KOPT-K1 (cell line): ENCODE measurements around the gene NBR1.
"Not testable (repeated sequence)": the region's sequence is repeated elsewhere in the genome, so short reads cannot be mapped to it uniquely, and the experiment has no call there.

ENCODE experiments used
- H3K27ac ChIP-seq: fragments of 200-600 bp; sonication (generic); 2 replicates; pipeline ENCODE4 v1.5.1; 2016; ENCODE audit warnings: antibody characterized with exemption, mild to moderate bottlenecking, low read depth, low read length; ENCODE audit not compliant: poor library complexity, severe bottlenecking
- H3K36me3 ChIP-seq: fragments of 200-600 bp; sonication (generic); 2 replicates; pipeline ENCODE4 v1.5.1; 2017; ENCODE audit warnings: antibody characterized with exemption, mild to moderate bottlenecking, low read length, moderate library complexity; ENCODE audit not compliant: insufficient read depth
- H3K9me3 ChIP-seq: fragments of 200-600 bp; sonication (generic); 2 replicates; pipeline ENCODE4 v1.5.1; 2017; ENCODE audit warnings: antibody characterized with exemption, low read length, mild to moderate bottlenecking; ENCODE audit not compliant: insufficient read depth, poor library complexity, severe bottlenecking

NBR1 gene, protein sequence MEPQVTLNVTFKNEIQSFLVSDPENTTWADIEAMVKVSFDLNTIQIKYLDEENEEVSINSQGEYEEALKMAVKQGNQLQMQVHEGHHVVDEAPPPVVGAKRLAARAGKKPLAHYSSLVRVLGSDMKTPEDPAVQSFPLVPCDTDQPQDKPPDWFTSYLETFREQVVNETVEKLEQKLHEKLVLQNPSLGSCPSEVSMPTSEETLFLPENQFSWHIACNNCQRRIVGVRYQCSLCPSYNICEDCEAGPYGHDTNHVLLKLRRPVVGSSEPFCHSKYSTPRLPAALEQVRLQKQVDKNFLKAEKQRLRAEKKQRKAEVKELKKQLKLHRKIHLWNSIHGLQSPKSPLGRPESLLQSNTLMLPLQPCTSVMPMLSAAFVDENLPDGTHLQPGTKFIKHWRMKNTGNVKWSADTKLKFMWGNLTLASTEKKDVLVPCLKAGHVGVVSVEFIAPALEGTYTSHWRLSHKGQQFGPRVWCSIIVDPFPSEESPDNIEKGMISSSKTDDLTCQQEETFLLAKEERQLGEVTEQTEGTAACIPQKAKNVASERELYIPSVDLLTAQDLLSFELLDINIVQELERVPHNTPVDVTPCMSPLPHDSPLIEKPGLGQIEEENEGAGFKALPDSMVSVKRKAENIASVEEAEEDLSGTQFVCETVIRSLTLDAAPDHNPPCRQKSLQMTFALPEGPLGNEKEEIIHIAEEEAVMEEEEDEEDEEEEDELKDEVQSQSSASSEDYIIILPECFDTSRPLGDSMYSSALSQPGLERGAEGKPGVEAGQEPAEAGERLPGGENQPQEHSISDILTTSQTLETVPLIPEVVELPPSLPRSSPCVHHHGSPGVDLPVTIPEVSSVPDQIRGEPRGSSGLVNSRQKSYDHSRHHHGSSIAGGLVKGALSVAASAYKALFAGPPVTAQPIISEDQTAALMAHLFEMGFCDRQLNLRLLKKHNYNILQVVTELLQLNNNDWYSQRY

DNA sequence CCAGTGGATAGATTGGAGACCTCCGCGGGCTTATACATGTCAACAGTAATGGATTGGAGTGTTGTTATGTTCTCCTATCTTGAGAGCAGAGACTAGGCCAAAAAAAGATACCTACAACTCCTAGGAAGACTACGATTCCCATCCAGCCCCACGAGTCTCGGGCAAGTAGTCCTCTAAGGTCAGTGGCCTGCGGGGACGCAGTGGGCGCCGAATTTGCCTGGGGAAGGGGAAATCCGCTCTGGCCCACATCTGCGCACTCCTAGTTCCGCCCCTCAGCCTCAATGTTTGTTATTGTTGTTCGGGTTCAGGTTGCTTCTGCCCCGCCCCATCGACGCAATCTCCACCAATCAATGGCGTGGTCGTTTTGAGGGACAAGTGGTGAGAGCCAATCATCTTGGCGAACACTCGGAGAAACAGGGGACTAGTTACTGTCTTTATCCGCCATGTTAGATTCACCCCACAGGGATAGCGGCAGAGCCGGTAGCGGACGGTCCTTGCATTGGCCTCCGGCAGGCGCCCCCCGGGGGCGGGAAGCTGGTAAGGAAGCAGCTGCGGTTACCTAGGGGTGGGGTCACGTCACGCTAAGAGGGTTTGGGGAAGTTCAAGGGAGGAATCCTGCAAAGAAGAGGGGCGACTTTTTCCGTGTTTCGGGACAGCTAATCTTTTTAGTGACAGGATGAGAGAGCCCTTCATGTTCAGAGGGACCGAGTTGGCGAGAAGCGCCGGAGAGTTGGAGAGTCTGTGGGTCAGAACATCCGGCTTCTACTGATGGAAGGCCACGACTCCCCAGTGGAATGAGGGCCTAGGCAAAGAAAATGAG lies at the start of gene NBR1:
TSS of gene NBR1 (plus strand) at position 449 of the 820 bp plus-strand sequence. CDS start 4,586 bp downstream, outside the sequence.
- 0 out of 2 replicates have a peak, but pooled peaks cover 3% of the 10 kb centered on the region for H3K36me3 ChIP-seq
- H3K27ac ChIP-seq, result peak within 1 kb of the TSS; percentile 78

DNA sequence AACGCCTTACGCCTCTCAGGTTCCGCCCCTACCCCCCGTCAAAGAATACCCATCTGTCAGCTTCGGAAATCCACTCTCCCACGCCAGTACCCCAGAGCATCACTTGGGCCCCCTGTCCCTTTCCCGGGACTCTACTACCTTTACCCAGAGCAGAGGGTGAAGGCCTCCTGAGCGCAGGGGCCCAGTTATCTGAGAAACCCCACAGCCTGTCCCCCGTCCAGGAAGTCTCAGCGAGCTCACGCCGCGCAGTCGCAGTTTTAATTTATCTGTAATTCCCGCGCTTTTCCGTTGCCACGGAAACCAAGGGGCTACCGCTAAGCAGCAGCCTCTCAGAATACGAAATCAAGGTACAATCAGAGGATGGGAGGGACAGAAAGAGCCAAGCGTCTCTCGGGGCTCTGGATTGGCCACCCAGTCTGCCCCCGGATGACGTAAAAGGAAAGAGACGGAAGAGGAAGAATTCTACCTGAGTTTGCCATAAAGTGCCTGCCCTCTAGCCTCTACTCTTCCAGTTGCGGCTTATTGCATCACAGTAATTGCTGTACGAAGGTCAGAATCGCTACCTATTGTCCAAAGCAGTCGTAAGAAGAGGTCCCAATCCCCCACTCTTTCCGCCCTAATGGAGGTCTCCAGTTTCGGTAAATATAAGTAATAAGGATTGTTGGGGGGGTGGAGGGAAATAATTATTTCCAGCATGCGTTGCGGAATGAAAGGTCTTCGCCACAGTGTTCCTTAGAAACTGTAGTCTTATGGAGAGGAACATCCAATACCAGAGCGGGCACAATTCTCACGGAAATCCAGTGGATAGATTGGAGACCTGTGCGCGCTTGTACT lies 45.7 kb upstream of the NBR1 start, which contains the start of gene BRCA1:
TSS of gene BRCA1 (minus strand) at position 232 of the 834 bp plus-strand sequence. CDS start 1,268 bp downstream, outside the sequence.
- Histone ChIP-seq H3K9me3 (no peaks in the 10 kb centered on the region), H3K36me3 (peaks cover 42% of the 10 kb centered on the region), H3K27ac (peak within 1 kb of the TSS; percentile 81)

More for the DNA sequence above, at the start of gene NBR1:
- no peaks in the 10 kb centered on the region for H3K9me3 ChIP-seq

DNA sequence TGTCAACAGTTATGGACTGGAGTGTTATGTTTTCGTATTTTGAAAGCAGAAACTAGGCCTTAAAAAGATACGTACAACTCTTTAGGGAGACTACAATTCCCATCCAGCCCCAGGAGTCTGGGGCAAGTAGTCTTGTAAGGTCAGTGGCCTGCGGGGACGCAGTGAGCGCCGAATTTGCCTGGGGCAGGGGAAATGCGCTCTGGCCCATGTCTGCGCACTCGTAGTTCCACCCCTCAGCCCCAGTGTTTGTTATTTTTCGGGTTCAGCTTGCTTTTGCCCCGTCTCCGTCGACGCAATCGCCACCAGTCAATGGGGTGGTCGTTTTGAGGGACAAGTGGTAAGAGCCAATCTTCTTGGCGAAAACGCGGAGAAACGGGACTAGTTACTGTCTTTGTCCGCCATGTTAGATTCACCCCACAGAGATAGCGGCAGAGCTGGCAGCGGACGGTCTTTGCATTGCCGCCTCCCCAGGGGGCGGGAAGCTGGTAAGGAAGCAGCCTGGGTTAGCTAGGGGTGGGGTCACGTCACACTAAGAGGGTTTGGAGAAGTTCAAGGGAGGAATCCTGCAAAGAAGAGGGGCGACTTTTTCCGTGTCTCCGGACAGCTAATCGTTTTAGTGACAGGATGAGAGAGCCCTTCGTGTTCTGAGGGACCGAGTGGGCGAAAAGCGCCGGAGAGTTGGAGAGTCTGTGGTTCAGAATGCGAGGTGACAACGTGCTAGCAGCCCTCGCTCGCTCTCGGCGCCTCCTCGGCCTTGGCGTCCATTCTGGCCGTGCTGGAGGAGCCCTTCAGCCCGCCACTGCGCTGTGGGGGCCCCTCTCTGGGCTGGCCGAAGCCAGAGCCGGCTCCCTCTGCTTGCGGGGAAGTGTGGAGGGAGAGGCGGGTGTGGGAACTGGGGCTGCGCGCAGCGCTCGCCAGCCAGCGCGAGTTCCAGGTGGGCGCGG lies 44.8 kb upstream of the NBR1 start:
- no peaks in the 10 kb centered on the region for H3K9me3 ChIP-seq
- peak overlapping the region; percentile 81 for H3K27ac ChIP-seq
- peaks cover 33% of the 10 kb centered on the region for H3K36me3 ChIP-seq

DNA sequence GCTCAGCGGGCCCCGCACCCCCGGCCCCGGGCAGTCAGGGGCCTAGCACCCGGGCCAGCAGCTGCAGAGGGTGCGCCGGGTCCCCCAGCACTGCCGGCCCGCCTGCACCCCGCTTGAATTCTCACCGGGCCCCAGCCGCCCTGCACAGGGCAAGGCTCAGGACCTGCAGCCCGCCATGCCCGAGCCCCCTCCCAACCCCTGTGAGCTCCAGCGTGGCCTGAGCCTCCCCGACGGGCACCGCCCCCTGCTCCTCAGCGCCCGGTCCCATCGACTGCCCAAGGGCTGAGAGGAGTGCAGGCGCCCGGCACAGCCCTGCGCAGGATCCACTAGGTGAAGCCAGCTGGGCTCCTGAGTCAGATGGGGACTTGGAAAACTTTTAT lies 44.1 kb upstream of the NBR1 start:
- H3K36me3 ChIP-seq, result peaks cover 32% of the 10 kb centered on the region
- no peak overlapping the region for H3K27ac ChIP-seq
- H3K9me3 ChIP-seq, result no peaks in the 10 kb centered on the region

DNA sequence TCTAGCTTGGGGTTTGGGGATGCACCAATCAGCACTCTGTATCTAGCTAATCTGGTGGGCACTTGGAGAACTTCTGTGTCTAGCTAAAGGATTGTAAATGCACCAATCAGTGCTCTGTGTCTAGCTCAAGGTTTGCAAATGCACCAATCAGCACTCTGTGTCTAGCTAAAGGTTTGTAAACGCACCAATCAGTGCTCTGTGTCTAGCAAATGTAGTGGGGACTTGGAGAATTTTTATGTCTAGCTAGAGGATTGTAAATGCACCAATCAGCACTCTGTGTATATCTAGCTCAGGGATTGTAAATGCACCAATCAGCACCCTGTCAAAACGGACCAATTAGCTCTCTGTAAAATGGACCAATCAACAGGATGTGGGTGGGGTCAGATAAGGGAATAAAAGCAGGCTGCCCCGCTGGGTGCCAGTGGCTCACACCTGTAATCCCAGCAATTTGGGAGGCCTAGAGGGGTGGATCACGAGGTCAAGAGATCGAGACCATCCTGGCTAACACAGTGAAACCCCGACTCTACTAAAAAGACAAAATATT lies 43.6 kb upstream of the NBR1 start:
- H3K9me3 ChIP-seq, H3K27ac ChIP-seq: not testable (repeated sequence)
- H3K36me3 ChIP-seq, result peaks cover 32% of the 10 kb centered on the region

DNA sequence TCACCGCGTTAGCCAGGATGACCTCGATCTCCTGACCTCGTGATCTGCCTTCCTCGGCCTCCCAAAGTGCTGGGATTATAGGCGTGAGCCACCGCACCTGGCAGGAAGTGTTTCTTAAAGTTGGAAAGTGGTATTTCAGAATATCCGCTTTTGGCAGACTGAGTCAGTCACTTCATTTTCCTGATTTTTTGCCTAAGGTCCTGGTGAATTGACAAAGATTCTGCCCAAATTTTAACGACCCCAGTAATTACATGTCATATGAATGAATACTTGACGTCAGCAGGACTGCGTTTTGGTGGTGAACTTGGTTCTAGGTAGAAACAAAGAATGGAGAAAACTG lies 41.4 kb upstream of the NBR1 start:
- peaks cover 40% of the 10 kb centered on the region for H3K36me3 ChIP-seq
- no peak overlapping the region for H3K27ac ChIP-seq
- no peaks in the 10 kb centered on the region for H3K9me3 ChIP-seq

DNA sequence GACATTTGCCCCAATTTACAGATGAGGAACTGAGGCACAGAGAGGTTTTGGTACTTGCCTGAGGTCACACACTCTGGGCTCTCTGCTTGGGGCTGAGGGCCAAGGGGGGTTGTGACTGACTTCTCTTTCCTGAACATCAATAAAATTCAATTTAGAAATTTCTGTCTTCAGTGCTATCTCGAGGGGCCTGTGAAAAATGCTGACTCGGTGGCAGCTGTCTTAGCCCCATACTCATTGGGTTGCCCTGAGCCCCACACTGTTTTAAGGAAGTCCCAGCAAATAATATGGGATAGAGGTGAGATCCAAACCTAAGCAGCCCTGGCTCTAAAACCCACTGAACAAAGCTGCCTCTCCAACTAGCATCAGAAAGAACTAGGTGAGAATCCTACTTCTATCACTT lies 38.9 kb upstream of the NBR1 start:
- Histone ChIP-seq H3K36me3 (peaks cover 50% of the 10 kb centered on the region), H3K9me3 (no peaks in the 10 kb centered on the region), H3K27ac (no peak overlapping the region)

DNA sequence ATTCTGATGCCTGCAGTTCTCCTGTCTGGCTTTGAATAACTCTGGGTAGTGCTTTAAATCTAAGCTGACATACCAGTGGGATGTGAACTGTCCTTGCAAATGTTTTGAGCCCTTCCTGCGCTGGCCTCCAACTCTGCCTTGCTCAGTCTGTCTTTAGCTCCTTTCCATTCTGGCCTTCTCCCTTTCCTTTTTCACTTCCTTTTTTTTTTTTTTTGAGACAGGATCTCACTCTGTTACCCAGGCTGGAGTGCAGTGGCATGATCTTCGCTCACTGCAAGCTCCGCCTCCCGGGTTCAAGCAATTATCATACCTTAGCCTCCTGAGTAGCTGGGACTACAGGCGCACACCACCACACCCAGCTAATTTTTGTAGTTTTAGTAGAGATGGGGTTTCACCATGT lies 37.6 kb upstream of the NBR1 start:
- H3K9me3 ChIP-seq, H3K27ac ChIP-seq: not testable (repeated sequence)
- peaks cover 46% of the 10 kb centered on the region for H3K36me3 ChIP-seq

DNA sequence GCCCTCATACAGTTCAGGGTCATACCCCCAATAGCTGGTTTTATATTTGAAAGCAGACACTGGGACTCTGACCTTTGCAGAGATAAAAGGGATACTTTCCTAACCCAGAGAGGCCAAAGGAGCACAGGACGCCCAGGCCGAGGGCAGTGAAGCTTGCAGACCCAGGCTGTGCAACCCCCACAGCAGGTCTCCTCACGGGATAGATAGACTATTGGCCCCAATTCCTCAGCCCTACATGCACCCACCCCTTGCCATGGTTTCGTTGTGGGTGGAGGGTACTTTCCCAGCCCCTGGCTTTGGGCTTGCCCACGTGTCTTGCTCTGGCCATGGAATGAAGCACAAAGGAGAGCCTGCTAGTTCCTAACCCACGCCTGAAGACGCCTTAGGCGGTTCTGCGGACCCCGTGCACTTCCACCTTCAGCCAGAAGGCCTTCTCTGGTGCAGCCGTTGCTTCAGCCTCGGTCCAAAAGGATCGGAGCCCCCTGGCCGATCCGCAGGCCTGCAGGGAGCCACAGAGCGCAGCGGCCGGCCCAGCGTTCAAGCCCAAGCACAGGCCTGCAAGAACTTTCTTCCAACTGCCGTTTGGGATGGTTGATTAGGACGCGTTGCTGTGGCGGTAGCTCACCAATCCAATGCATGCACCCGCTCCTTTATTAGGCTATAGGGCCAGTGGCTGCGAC lies 36.1 kb upstream of the NBR1 start:
- Histone ChIP-seq H3K27ac (peak overlapping the region; percentile 88), H3K9me3 (no peaks in the 10 kb centered on the region), H3K36me3 (peaks cover 38% of the 10 kb centered on the region)

DNA sequence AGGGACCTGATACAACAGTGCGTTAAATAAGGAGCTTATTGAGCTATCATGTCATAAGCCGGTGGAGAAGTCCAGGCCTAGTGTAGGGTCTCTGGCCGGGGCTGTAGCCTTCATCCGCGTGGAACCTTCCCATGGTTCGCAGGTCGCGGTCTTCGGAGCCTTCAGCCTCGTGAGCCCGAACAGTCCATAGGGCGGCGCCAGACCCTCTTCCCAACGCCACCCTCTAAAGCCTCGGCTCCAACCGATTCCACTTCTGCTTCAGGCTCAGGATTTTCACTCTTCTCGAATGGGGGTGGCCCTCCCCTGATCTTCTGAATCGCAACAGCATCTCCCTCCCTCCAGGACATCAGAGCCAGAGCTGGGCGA lies 35.6 kb upstream of the NBR1 start:
- no peaks in the 10 kb centered on the region for H3K9me3 ChIP-seq
- H3K27ac ChIP-seq, result peak overlapping the region; percentile 88
- H3K36me3 ChIP-seq, result peaks cover 38% of the 10 kb centered on the region

DNA sequence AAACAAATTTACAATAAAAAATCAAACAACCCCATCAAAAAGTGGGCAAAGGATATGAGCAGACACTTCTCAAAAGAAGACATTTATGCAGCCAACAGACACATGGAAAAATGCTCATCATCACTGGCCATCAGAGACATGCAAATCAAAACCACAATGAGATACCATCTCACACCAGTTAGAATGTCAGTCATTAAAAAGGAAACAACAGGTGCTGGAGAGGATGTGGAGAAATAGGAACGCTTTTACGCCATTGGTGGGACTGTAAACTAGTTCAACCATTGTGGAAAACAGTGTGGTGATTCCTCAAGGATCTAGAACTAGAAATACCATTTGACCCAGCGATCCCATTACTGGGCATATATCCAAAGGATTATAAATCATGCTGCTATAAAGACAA lies 34.4 kb upstream of the NBR1 start:
- not testable (repeated sequence) for H3K9me3 ChIP-seq
- peak overlapping the region; percentile 88 for H3K27ac ChIP-seq
- H3K36me3 ChIP-seq, result peaks cover 38% of the 10 kb centered on the region

DNA sequence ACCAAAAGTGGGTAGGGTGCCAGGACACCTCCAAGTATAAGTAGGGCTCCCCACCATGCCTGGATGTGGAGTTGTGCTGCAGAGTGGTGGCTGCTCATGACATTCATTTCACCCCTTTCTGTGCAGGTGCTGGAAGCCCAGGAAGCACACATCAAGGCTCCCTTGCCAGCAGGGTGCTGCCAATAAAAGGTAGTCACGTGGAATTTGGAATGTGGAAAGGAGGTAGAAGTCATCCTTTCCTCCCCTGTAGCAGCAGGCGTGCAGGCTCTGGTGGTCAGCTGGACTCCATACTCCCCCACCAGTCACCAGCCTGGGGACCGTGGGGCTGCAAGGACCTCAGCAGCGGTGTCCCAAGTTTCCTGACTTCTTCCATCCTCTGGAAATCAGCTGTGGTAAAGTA lies 32.5 kb upstream of the NBR1 start:
- Histone ChIP-seq H3K36me3 (peaks cover 22% of the 10 kb centered on the region), H3K27ac (peak overlapping the region; percentile 88)
- H3K9me3 ChIP-seq, result not testable (repeated sequence)
